Kidney (tissue), 14 donors: ENCODE data around the gene CUX1. TPM values are rescaled to one million over a fixed set of nuclear protein-coding genes. Genes with fewer than 3 reads are reported as not detected.
"Not testable (repeated sequence)": the region's sequence is repeated elsewhere in the genome, so short reads cannot be mapped to it uniquely, and the experiment has no call there.

Experiments
- DNase-seq, 5 donors: peaks; one replicate each; pipeline ENCODE4 v3.0.0-alpha.2; 2013 to 2020
- FAIRE-seq: peaks from 2 replicates; lab custom pipeline; 2012; peaks lifted over from hg19 to GRCh38; lab: Jason Lieb, UNC
- H3K27ac ChIP-seq, 2 donors: one replicate each; pipeline ENCODE4 v1.7.0; 2013; ENCODE audit warnings: low read depth in 2 of 2, low read length in 2 of 2, inconsistent platforms in 1 of 2
- H3K27me3 ChIP-seq: one replicate; pipeline ENCODE4 v1.7.1; 2013; ENCODE audit warnings: low read length, inconsistent platforms; ENCODE audit not compliant: control insufficient read depth, insufficient read depth
- H3K36me3 ChIP-seq, 3 donors: one replicate each; pipeline versions ENCODE4 v1.7.0 to v1.7.1; 2013; ENCODE audit warnings: low read length in 3 of 3, control low read depth in 1 of 3, inconsistent platforms in 1 of 3; ENCODE audit not compliant: insufficient read depth in 3 of 3, control insufficient read depth in 2 of 3
- H3K4me1 ChIP-seq, 3 donors: one replicate each; pipeline versions ENCODE4 v1.7.0 to v1.7.1; 2013; ENCODE audit warnings: low read length in 3 of 3, inconsistent platforms in 1 of 3, low read depth in 1 of 3; ENCODE audit not compliant: control insufficient read depth in 2 of 3, insufficient read depth in 2 of 3
- H3K4me3 ChIP-seq, 3 donors: one replicate each; pipeline versions ENCODE4 v1.7.0 to v1.8.1; 2013; ENCODE audit warnings: low read length in 3 of 3, control low read depth in 1 of 3, inconsistent platforms in 1 of 3
- H3K9ac ChIP-seq, 3 donors: one replicate each; pipeline versions ENCODE4 v1.7.0 to v1.7.1; 2013; ENCODE audit warnings: low read length in 3 of 3, control low read depth in 1 of 3, inconsistent platforms in 1 of 3
- H3K9me3 ChIP-seq, 3 donors: one replicate each; pipeline versions ENCODE4 v1.7.0 to v1.7.1; 2013; ENCODE audit warnings: low read length in 3 of 3, control low read depth in 1 of 3, inconsistent platforms in 1 of 3; ENCODE audit not compliant: control insufficient read depth in 2 of 3, insufficient read depth in 1 of 3
- CTCF ChIP-seq: IDR thresholded peaks from 3 replicates; pipeline ENCODE4 v1.5.1; 2012; ENCODE audit warnings: mild to moderate bottlenecking, moderate library complexity, borderline replicate concordance; ENCODE audit not compliant: insufficient read depth; ENCODE audit errors: extremely low read depth
- intact Hi-C: fragments of 100-400 bp; cut with DNase I; formaldehyde crosslinking; loops from one replicate; pipeline ENCODE4 v1.11.1; 2022
- polyA plus RNA-seq: library from polyadenylated mRNA; stranded (reverse); fragments of 350-450 nt; fragmentation: Illumina TruSeq; extraction: RNeasy Lipid Tissue Mini Kit (QIAGEN cat#74804); gene quantifications from one replicate; pipeline ENCODE4 v1.2.3, GENCODE V29; 2014; ENCODE audit warnings: low read depth, low replicate concordance; ENCODE audit not compliant: insufficient read depth
- total RNA-seq: library from RNA; stranded (reverse); fragmentation: NEBNext Ultra II Directional; extraction: Animal tissue kit (Norgen Biotek cat#: 25700); gene quantifications from one replicate; pipeline ENCODE4 v1.2.1, GENCODE V29; 2021
- donor health status: control.
- donor health status: control.
- donor health status: control.
- donor health status: control.
- donor health status: control.
- donor health status: DM: yes; HTN: yes; CAD: no.
- donor health status: Normal renal cell carcinoma (clear cell type).

CUX1 gene
- total and polyA plus RNA-seq, 2 donors from 2014 or later: 71.4 to 126 TPM

DNA sequence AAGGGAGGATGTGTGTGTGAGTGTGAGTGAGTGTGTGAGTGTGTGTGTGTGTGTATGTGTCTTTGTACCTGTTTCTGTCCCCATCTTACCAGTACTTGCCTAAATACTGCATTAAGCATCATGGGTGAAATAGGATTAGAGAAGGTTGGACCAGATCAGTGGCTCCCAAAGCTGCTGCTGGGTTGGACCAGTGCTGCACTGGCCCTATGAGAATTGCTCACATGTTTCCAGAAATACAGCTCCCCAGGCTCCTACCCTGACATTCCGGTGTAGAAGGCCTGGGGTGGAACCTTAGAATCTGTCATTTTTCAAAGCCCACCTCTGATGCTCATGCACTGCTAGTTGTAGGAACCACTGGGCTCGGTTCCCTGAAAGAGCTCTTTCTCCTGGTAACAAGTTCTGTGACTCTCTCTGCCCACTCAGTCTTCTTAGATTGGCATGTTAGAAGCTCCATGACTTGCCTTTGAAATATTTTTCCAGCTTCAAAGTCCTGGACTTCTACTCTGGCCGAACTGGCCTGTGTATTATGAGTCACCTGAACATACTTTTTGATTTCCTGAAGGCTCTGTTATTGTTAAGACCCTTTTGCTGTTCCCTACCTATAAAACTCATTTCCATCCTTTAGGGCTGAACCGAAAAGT is 224.7 kb downstream of the CUX1 start:
- Histone ChIP-seq H3K4me3 (no peak overlapping the region), H3K4me1 (peaks cover 0 to 13% (median 4%) of the 10 kb centered on the region in 3 donors), H3K9me3 (no peaks in the 10 kb centered on the region), H3K9ac (no peak overlapping the region), H3K27me3 (no peaks in the 10 kb centered on the region), H3K36me3 (no peaks in the 10 kb centered on the region), H3K27ac (no peak overlapping the region)
- FAIRE-seq: no peak
- intact Hi-C loops: no loop called here
- DNase-seq: no peak
- no peak for TF ChIP-seq CTCF

DNA sequence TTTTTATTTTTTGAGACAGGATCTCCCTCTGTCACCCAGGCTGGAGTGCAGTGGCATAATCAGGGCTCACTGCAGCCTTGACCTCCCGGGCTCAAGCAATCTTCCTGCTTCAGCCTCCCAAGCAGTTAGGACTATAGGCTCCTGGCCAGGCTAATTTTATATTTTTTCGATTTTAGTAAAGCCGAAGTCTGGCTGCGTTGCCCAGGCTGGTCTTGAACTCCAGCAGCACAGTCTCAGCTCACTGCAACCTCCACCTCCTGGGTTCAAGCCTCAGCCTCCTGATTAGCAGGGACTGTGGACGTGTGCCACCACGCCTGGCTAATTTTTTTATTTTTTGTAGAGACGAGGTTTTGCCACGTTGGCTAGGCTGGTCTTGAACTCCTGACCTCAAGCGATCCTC is 225.4 kb downstream of the CUX1 start:
- FAIRE-seq, intact Hi-C loops, H3K36me3 ChIP-seq, H3K9me3 ChIP-seq, DNase-seq, H3K27me3 ChIP-seq, H3K4me3 ChIP-seq, H3K27ac ChIP-seq, H3K9ac ChIP-seq: not testable (repeated sequence)
- peaks cover 0 to 13% (median 4%) of the 10 kb centered on the region in 3 donors for H3K4me1 ChIP-seq

- Histone ChIP-seq H3K27ac (no peak overlapping the region), H3K36me3 (no peaks in the 10 kb centered on the region), H3K9ac (no peak overlapping the region), H3K9me3 (no peaks in the 10 kb centered on the region), H3K27me3 (no peaks in the 10 kb centered on the region), H3K4me3 (peak overlapping the region in 1 of 3 donors; percentile 37), H3K4me1 (peaks cover 0 to 13% (median 4%) of the 10 kb centered on the region in 3 donors)
- TF ChIP-seq CTCF: no peak
- intact Hi-C loops: no loop called here
- FAIRE-seq (no peak), DNase-seq (no peak)
Measured at GRCh38 chr7:102044641-102044983, 227.2 kb downstream of the CUX1 start.

DNA sequence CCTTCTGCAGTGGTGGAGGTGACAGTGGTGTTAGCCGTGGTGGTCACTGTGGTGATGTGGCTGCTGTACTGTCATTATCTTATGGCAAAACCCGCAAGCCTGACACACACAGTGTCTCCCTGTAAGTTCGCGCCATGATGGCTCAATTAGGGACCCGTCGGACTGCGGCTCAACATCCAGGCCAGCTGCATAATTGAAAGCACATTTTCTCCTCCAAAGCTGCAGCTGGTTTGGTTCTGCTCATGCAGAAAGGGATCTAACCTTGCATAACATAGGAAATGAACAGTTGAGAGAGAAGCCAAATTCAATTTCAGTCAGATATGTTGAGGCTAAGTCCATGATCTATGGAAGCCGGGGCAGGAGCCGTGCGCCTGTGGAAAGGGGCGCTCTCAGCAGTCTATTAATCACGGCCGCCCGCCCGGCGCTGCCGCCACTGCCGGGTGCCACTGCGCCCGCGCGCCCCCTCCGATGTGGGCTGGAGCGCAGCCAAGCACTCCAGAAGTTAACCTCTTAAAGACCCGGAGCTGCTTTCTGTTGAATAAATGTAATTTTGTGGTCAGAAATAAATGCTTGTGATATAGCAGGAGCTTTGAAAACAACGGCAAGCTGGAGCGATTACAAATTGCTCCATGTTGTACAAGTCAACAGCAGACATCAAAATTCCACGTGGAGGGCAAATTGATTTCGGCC is 227.7 kb downstream of the CUX1 start:
- H3K9me3 ChIP-seq: no peaks in the 10 kb centered on the region
- DNase-seq (peak; percentile 85 to 95 (median 88)), FAIRE-seq (no peak)
- peak overlapping the region in 2 of 3 donors; percentile 37 for H3K4me3 ChIP-seq
- H3K27me3 ChIP-seq: no peaks in the 10 kb centered on the region
- TF ChIP-seq CTCF: no peak
- H3K4me1 ChIP-seq: peaks cover 0 to 13% (median 4%) of the 10 kb centered on the region in 3 donors
- H3K27ac ChIP-seq: no peak overlapping the region
- no peaks in the 10 kb centered on the region for H3K36me3 ChIP-seq
- no peak overlapping the region for H3K9ac ChIP-seq
- intact Hi-C loops: no loop called here
